DMS79 treated with DMSO at 0.1 percent for 48 hours (cell line): ENCODE measurements around the gene RPS6KB2.
A peak's percentile ranks its signal among the peaks of the same experiment; 100 is the strongest.
"Not testable (repeated sequence)": the region's sequence is repeated elsewhere in the genome, so short reads cannot be mapped to it uniquely, and the experiment has no call there.

Experiments used
- DNase-seq: peaks from one replicate; lab custom pipeline; 2025; lab: John Stamatoyannopoulos, UW

The RPS6KB2 gene

DNA sequence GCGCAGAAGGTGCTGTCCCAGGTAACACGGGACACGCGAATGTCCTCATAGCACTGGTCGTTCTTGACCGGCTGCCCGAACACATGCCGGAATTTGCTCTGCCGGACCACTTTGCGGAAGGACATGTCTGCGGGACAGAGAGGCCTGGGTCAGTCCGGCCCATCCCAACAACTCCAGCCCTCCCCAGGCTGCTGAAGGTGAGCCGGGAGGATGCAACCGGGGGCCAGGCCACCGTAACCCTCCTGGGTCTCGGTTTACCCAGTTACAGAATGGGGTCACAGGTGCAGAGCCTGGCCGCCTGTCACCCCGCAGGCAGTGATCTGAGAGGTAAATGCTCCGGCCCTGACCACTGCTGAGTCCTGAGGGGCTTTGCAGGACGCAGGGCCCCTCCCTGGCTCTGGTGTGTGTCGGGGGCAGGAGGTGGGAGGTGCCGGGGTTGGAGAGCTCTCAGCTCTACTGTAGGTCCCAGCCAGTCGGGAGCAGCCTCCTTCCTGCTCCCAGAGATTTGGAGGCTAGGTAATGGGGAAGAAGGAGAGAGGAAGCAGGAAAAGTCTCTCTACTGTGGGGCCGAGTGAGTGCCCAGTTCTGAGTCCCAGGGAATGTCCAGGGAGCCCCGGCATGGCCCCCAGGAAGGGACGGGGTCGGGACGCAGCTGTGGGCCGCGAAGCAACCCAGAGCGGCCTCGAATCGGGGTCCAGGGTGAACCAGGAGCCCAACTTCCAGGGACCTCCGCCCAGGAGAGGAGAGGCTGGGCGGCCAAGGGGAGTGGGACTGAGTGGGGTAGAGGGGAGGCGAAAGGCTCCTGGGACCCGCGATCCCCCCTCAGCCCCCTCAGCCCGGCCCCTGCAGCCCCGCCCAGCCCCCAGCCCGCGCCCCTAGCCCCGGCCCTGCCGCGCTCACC is 14.5 kb downstream of the RPS6KB2 start:
- DNase-seq, result no peak

DNA sequence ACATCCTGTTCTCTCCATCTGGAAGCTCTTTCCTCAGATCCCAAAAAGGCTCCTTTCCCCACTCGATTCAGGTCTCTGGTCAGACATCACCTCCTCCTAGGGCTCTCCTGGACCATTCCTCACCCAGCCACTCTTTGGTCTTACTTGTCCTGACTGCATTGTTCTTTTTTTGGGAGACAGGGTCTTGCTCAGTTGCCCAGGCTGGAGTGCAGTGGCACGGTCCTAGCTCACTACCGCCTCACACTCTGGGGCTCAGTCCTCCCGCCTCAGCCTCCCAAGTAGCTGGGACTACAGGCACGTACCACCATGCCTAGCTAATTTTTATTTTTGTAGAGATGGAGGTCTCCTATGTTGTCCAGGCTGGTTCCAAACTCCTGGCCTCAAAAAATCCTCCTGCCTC is 17.2 kb downstream of the RPS6KB2 start:
- no peak for DNase-seq

DNA sequence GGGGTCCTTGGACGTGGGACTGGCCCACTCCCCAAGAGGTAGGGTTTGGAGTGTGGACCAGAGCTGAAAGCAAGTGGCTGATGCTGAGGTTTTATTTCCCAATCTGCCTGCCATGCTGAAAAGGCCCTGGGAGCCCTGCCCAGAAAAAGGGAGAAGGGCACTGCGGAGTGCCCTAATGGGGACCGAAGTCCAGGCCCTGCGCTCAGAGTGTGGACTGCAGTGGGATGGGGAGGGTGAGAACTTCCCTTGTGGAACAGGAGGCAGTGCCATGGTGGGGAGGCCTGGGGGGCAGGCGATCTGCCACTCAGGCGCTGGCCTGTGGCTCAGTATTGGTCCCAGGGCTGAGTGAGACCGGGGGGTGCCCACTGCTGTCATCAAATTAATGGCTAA is 19.9 kb downstream of the RPS6KB2 start:
- no peak for DNase-seq

DNA sequence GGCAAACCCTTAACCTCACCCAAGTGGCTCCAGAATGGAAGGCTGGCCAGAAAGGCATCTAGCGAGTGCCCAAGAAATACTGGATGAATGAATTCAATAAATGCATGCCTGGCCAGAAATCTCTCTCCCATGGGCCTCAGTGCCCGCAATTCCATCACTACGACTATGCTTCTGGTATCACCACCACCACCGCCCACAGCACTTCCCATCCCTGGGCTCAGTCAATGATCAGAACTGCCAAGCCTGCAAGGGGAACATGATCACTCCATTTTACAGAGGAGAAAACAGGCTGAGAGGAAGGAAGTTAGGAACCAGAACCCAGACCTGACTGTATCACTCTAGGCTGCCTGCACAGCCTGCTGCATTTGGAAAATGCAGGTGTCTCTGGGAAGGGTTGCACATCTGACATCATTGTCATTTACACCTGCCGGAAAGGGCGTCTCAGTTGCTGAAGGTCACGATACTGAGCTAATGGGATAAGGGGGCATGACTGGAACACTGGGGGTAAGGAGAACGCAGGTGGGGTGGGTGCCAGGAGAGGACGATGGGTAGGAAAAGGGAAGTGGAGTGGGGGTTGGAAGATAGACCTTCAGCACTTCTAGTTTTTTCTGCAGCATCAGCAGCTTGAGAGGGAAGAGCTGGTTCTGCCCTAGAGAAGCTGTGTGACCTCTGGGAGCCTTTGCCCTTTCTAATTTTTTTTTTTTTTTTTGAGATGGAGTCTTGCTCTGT is 21.0 kb downstream of the RPS6KB2 start:
- DNase-seq, result no peak

DNA sequence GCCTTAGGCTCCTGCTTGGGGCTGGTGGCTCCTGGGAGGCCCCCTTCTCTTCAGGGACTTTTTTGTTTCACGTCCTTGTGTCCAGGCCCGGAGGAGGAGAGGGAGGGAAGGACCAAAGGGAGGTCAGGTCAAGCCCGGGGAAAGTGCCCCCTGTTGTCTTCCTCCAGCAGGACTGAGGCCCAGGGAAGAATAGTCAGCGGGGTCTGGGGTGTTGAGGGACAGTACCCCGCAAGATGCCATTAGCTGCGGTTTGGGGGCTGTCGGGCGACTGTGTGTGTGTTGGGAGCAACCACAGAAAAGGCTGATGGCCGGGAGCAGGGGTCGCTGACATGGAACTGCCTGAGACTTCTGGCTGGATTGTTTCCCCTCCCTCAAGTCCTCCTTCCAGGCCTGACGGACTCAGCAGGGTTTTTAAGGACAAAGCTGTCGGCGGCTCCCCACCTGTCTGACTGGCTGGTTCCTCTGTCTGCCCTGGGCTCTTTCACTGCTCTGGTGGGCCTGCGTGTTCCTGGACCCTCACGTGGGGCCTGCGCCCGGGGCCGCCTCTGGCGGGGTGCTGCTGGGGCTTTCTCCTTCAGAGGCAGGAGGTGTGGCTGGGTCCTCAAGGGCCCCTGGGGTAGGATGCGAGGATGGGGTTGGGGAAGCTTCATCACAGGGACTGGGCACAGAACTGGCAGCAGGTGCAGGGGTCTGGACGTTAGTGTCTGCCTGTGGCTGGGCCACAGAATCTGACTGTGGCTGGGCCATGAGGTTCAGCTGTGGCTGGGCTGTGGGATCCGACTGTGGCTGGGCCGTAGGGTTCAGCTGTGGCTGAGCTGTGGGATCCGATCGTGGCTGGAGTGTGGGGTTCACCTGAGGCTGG is 22.7 kb downstream of the RPS6KB2 start:
- DNase-seq, result no peak

DNA sequence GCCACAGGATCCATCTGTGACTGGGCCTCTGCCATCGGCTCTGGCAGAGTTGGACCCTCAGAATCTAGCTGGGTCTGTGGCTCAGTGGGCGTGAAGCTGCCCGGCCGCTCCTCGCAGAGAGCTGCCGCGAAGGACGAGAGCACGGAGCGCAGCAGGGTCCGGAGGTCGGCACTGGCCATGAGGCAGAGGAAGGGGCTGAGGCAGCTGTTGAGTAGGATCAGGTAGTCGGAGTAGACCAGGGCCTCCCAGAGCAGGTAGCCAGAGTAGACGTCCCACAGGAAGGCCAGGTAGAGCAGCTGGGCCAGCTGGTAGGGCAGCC is 23.3 kb downstream of the RPS6KB2 start:
- no peak for DNase-seq

DNA sequence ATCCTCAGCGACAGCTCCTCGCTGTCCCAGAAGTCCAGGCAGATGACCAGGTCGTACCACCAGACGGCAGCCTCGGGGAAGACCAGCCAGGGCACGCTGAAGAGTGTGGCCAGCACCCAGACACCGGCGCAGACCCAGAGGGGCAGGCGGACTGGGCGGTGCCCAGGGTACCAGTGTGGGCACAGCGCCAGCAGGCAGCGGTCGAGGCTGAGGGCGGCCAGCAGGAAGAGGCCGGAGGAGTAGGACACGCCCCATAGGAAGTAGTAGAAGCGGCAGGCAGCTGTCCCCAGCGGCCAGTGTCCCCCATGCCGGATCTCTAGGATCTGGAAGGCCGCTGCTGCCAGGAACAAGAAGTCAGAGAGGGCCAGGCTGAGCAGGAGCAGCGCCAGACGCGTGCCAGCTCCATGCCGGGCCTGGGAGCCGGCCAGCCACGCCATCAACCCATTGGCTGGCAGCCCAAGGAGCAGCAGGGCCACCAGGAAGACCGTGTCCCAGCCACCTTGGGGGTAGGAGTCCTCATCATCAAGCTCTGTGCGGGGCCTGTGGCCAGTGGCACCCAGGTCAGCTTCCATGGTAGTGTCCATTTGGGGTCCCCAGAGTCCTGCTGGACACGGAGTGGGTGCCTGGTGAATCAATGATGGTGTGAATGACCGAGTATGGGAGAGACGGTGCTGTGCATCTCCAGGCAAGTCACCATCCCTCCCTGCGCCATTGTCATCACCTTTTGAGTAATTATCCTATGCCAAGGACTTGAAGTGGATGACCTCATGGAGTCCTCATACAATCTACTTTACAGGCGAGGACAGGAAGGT is 24.1 kb downstream of the RPS6KB2 start, which contains the start of gene GPR152:
Gene GPR152 (minus strand): TSS at position 589 of the 812 bp plus-strand sequence. CDS start 5 bp downstream, at position 584.
- DNase-seq, result no peak

DNA sequence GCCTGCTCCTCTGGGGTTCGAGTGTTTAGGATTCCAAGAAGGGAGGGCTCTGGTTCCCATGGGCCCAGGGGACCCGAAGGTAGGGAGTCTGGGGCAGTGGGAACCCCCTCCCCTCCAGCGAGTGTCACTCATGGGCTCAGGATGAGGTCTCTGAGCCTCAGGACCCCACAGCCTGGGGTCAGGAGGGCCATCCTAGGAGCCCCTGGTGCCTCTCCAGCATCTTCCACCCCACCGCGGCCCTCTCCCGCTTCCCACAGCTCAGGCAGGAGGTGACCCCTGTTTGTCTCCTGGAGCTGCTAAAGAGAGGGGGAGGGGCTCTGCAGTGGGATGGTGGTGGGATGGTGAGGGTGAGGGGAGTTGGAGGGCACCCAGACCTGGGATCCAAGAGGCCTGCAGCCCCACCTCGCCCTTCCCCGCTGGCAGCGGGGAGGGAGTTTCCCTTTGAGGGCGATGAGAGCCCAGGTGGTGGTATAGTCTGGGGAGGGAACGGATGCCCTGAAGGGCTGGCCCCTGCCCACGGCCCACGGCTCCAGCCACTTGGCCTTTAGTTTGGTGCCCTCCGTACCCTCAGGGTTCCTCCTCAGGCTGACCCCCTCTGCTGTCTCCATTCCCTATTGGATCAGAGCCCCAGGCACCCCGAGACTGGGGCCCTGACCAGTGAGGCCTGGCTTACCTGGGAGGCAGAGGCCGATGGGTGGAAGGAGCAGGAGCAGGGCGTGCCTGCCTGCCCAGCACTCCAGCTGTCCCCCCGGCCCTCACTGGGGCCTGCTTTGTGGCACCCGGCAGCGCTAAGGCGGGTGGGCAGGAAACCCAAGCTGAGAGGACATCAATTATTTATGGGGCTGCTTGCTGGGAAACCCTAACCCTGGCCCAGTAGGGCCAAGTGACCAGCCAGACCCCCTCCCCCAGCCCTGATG is 25.8 kb downstream of the RPS6KB2 start:
- DNase-seq, result no peak

DNA sequence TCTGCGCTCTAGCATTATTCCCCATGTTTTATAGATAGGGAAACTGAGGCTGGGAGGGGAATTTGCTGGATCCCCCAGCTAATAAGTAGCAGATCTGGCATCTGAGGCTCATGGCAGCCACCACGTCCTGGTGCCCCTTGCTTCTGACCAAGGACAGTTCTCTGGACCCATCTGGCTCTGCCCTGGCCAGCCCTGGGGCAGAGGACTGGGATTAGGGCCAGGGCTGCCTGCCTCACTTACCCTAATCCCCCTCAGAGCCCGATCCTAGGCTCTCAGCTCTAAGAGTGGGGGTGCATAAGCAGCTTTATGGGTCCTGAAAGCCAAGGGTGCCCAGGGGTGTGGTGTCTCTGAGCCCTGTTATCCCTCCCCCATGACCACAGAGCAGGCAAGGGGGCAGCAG is 26.8 kb downstream of the RPS6KB2 start, which contains the start of gene CABP4:
Gene CABP4 (plus strand): TSS at position 301 of the 400 bp plus-strand sequence. CDS start 70 bp downstream, at position 371.
- no peak for DNase-seq

DNA sequence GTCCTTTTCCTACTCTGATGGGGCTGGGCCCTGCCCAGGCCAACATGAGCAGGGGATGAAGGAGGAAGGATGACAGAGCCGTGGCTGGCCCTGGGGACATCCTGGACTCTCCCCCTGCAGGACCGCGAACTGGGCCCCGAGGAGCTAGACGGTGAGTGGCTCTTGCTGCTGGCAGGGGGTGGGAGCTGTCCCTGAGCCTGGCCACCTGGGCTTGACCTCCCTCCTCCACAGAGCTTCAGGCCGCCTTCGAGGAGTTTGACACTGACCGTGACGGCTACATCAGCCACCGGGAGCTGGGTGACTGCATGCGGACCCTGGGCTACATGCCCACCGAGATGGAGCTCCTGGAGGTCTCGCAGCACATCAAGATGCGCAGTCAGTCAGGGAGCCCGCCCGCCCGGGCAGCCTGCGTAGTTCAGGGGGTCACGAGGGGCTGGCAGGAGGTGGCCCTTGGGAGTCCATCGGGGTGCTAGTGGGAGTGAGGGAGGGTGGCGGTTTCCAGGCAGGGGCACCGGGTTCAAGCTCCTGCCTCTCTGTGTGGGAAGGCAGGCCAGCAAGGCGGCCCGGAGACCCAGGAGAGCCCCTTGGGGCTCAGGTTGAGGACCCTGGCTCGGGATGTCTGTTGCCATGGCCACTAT is 27.9 kb downstream of the RPS6KB2 start:
- no peak for DNase-seq

DNA sequence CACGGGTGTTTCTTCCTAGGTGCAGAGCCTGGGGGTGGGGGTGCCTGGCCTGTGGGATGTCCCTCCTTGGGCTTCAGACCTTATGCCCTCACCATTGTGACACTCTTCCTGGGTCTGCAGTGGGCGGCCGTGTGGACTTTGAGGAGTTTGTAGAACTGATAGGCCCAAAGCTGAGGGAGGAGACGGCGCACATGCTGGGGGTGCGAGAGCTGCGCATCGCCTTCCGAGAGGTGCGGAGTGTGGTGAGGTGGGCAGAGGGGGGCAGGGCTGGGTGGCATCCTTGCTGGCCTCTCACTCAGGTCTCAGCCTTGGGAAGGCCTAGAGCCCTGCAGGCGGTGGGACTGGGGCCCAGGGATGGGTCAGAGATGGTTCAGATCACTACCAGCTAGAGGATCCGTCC is 29.2 kb downstream of the RPS6KB2 start:
- no peak for DNase-seq

DNA sequence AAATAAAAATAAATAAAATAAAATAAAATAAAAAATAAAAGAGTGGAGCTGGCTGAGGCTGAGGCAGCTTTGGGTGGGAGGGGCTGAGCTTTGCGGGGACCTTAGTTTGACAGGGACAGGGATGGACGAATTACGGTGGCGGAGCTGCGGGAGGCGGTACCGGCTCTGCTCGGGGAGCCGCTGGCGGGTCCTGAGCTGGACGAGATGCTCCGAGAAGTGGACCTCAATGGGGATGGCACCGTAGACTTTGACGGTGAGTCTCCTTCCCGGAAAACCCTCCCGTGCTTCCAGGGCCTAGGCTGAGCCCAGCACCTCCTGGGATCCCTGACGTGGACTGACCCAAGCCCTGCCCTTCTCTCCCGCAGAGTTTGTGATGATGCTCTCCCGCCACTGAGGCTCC is 30.0 kb downstream of the RPS6KB2 start:
- no peak for DNase-seq

DNA sequence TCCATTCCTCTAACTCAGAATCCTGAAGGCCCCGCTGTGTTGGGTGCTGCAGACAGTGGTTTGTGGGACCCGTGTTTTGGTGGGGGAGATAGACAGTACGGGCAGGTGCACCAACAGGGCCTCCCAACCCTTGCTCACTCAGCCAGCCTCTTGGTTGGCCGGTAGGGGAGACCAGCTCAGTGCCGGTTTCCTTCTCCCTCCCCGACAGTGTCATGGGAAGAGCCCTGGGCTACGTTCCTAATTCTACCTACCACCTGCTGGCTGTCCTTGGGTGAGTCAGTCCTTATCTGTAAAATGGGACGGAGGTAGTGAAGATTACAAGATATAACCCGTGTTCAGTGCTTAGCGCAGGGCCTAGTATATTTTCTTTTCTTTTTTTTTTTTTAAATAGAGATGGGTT is 34.9 kb downstream of the RPS6KB2 start:
- DNase-seq, result no peak

DNA sequence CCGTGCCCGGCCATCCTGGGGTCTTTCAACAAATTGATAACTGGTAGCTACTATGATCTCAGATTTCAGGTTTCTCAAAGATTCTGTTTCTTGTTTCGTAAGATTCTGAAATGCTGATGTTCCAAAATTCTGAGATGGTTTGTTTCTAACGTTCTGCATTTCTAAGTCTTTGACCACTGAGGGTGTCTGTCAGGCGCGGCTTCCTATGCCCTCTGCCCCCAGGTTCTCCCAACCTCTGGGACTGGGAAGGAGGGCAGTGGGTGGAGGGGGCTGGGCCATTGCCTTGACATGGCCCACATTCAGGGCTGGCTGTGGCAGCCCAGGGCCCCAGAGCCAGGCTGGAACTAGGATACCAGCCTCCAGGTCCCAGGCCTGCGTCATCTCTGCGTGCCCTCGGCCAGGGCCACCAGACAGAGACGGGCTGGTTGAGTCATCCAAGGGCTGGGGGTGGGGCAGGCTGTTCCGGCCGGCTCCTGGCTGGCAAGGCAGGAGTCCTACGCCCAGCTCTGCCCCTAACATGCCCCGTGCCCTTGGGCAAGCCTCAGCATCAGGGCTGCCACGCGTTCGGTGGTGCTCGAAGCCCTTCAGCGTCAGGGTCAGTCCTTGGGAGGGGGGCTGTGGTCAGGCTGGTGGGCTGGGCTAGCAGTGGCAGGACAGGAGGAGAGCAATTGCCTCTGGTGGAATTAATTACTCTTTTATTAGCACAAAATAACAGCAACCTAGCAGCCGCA is 35.6 kb downstream of the RPS6KB2 start:
- no peak for DNase-seq

DNA sequence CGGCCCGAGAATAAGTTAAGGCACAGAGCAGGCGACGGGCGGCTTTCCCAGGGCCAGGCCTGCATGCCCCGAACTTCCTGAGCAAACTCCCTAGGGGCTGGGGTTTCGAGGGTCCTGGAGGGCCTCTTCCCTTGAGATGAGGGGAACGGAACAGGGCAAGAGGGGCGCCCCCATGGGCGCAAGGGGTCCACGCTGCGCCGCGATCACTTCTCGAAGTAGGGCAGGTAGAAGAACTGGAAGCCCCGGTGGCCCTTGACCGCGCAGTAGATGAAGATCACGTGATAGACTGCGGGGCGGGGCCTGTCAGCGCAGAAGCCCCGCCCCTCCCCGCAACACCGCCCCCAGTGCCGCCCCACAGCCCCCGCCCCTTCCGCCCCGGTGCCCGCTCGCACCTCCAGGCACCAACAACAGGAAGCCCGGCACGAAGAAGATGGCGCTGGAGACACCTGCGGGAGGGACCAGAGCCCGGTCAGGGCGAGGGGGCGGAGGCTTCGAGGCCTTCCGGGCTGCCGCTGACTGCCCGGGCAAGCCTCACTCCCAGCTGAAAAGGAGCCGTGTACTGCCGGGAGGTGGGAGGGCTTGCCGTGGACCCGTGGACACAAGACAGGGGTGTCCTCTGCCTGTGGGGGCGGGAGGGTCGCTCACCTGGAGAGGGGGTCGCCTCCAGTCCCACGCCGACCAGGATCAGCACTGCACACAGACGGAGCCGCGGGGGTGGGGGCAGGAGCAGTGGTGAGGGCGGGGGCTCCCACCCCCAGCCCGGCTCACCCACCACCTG is 36.3 kb downstream of the RPS6KB2 start:
- DNase-seq, result peak; percentile 34

DNA sequence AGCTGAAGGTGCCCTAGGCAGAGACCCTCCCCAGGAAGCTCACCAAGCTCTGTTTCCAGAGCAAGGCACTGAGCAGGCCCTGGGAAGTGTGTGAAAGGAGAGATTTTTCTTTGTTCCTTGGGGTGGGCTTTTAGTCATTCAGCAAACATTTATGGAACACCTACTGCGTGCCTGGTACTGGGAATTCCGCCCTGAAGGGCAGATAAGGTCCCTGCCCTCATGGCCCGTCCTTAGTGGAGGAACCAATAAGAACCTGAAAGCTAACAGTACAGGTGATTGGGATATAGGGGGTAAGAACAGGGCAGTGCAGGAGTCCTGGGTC is 36.9 kb downstream of the RPS6KB2 start:
- DNase-seq, result no peak

DNA sequence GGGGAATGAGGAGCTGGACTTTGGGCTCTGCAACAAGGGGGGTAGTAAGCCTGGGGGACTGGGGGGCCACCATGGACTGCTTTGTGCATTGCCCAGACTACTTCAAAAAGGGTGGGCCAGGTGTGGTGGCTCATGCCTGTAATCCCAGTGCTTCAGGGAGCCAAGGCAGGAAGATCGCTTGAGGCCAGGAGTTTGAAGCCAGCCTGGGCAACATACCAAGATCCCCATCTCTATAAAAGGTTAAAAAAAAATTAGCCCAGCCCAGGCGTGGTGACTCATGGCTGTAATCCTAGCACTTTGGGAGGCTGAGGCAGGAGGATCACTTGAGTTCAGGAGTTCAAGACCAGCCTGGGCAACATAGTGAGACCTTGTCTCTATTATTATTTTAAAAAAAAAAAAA is 37.2 kb downstream of the RPS6KB2 start:
- DNase-seq, result not testable (repeated sequence)

DNA sequence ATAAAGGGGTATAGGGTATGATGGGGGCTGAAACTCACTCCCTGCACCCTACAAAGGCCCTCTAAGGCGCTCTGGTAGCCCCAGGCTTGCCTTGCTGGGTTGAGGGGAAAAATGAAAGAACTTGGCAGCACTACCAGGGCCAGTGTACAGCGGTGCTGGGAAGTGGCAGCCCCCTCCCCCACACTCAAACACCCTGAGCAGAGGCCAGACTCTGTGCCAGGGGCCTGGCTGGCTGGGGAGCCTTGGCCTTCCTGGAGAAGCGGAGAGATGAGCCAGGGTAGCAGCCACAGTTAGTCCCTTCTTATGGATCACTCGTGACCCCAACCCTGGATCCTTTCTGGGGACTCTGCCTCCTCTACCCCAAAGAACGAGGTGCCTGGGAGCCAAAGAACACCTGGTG is 38.1 kb downstream of the RPS6KB2 start:
- no peak for DNase-seq
